ENCODE data around the gene PRPF6.

The PRPF6 gene

GRCh38 chr20:64074963-64075362, 94.0 kb downstream of the PRPF6 start:
- in situ Hi-C loops (cut with MboI; ENCODE audit: low sequenced_read_pairs) = no loop called here

- in situ Hi-C loops (cut with MboI; ENCODE audit: low sequenced_read_pairs) = no loop called here
These were observed 94.6 kb downstream of the PRPF6 start for GRCh38 chr20:64075556-64075955.

DNA sequence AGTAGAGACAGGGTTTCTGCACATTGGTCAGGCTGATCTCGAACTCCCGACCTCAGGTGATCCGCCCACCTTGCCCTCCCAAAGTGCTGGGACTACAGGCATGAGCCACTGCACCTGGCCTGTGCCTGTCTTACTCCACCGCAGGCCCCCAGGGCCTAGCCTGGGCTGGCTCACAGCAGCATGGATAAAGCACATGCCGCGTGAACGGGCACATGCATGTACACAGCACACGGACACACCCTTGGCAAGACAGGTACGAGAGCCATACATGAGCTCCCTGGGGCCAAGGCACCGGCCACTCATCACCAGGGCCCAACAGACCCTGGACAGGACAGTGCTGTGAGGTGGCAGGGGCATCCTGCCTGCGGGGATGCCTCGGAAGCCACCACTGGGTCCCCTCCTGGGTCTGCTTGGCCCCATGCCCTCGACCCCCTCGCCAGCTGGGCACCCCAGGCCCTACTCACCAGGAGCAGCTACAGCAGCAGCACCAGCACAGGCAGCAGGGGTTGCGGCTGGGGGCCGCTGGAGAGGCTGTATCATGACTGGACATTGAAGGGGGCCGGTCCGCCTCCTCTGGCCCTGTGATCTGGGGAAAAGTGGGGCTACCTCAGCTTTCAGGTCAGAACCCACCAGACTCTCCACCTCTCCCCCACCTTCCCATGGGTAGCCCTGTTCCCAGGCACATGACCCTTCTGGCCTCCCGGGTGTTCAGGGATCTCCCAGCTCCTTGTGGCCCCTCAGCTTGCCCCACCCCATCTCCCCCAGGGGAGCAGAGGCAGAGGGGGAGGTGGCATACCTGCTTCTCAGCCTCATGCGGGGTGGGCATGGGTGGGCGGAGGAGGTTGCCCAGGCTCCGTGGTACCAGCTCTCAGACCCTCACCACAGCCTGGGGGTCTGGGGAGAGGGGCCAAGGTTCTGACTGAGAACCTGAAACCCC, 95.4 kb downstream of the PRPF6 start:
- in situ Hi-C loops (cut with MboI; ENCODE audit: low sequenced_read_pairs) = no loop called here

DNA sequence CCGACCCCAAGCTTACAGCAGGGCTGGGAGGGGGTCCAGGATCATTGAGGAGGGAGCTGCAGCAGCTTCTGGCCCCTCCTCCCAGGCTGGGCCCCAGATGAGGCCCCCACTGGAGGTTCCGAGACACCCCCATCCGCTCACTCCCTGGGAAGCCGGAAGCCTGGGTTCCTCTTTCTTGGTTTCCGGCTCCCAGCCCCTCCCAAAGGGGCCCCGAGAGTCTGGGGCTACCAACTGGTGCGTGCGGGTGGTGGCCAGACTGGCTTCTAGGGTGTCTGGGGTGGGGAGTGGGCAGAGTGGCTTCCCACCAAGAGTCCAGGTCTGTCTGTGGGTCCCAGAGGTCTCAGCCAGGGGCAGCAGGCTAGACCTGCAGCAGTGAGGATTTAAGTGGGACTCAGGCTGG, 96.2 kb downstream of the PRPF6 start:
- in situ Hi-C loops (cut with MboI; ENCODE audit: low sequenced_read_pairs) = no loop called here

GRCh38 chr20:64077541-64077875, 96.6 kb downstream of the PRPF6 start:
- in situ Hi-C loops (cut with MboI; ENCODE audit: low sequenced_read_pairs) = no loop called here

- in situ Hi-C loops (cut with MboI; ENCODE audit: low sequenced_read_pairs) = no loop called here
These were observed 97.1 kb downstream of the PRPF6 start for GRCh38 chr20:64077876-64078551.

- in situ Hi-C loops (cut with MboI; ENCODE audit: low sequenced_read_pairs) = no loop called here
These were observed 98.0 kb downstream of the PRPF6 start for GRCh38 chr20:64078934-64079272.

DNA sequence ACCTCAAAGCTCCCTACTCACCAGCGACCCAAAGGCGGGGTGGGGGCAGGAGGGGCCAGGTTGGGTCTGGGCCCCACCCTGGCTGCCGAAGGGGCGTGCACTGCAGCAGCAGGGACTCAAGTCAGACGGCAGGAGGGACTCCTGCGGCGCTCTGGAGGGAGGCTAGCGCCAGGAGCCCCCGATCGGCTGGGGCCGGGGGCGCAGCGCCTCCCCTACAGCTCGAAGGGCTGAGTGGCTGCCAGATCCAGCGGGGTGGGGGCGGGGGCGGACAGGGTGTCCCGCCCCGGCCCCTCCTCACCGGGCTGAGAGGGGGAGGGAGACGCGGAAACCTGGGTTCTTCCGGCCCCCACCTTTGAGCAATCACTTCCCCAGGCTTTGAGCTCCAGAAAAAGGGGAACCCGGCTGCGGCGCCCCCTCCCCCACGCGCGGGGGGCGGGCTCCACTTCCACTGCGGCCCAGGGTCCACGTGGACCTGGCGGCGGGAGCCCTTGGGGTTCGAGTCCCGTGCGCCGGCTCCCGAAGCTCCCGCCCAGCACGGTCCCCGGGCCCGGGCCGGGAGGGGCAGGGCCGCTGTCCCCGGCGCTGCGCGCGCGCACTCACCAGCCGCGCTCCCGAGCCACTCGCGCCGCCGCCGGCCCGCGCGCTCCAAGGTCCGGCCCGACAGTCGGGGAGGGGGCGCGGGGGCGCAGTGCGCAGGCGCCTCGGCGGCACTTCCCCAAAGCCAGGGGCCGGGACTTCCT, 98.5 kb downstream of the PRPF6 start, which contains the start of gene RGS19:
RGS19 (minus strand) TSS at position 246 of the 740 bp plus-strand sequence. CDS start 2,632 bp downstream, outside the sequence.
- in situ Hi-C loops (cut with MboI; ENCODE audit: low sequenced_read_pairs) = no loop called here

GRCh38 chr20:64080013-64080812, 99.3 kb downstream of the PRPF6 start, which contains the start of gene OPRL1:
Gene OPRL1 (plus strand): TSS chr20:64080082. CDS start chr20:64092721, 12,639 bp downstream.
- in situ Hi-C loops (cut with MboI; ENCODE audit: low sequenced_read_pairs) = no loop called here

DNA sequence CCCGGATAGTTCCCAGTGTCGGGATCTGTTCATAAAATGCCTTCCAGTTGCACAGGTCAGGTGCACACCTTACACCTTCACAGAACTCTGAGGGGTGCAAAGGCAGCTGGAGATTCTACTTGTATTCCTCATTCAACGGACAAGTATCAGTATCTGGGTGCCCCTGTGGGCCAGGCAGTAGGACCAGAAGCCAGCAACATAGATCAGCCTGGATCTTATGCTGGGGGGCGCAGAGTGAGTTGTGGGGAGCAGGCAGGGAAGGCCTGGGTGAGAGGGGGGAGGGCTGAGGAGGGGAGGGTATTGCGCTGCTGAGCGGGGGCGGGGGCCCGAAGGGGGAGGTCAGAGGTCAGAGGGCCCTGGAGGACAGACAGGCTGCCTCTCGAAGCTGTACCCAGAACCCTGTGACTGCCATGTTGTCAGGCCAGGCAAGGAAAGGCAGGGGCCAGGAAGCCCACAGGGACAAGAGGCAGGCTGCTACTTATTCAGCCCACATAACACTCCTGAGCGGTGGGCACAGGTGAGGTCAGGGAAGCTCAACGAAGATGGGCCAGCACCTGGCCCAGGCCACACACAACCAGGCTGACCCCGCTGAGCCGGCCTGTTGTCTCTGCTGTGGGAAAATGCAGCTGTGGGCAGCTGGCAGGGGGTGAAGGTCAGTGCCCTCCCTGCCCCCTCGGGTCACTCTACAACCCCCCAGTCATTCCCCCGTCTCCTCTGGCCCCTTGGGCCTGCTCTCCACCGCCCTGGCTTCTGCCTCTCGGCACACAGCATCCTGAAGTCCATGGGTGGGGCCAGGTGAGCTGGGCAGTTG, 100.1 kb downstream of the PRPF6 start:
- in situ Hi-C loops (cut with MboI; ENCODE audit: low sequenced_read_pairs) = no loop called here

DNA sequence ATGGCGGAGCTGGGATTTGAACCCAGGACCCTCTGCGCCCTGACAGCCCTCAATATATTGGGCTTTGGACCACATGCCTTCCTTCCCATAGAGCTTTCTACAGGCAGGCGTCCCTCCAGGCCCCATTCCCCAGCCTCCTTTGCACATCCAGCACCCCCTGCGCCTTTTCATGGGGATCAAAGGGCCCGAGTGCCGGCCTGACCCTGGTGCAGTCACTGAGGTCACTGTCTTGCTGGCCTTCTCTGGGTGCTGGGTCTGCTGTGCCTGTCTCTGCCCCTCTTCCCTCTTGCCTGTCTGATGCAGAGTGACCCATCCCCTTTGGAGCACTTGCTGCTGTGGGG, 100.7 kb downstream of the PRPF6 start:
- in situ Hi-C loops (cut with MboI; ENCODE audit: low sequenced_read_pairs) = no loop called here

GRCh38 chr20:64082126-64082731, 101.3 kb downstream of the PRPF6 start:
- in situ Hi-C loops (cut with MboI; ENCODE audit: low sequenced_read_pairs) = no loop called here

Measured in HL-60/S4 (cell line).